K562 (cell line): ENCODE data around the gene ARHGAP30. TPM values are rescaled to one million over a fixed set of nuclear protein-coding genes. Genes with fewer than 3 reads are reported as not detected.

Experiments
- CCAR2 ChIP-seq: fragments of 200-400 bp; formaldehyde crosslinking; IDR thresholded peaks from 2 replicates; pipeline ENCODE4 v1.6.1; 2017; ENCODE audit warnings: mild to moderate bottlenecking, low read depth, low read length
- DMBX1 ChIP-seq: fragments of 250-450 bp; sonication (Bioruptor Pico); IDR thresholded peaks from 2 replicates; pipeline ENCODE4 v1.8.0; 2022; ENCODE audit warnings: inconsistent platforms, mild to moderate bottlenecking, moderate library complexity, borderline replicate concordance
- JUND ChIP-seq, 2 experiments: IDR thresholded peaks; 2 replicates in 1 of 2; 3 replicates in 1 of 2; pipeline ENCODE4 v1.6.1; 2011; ENCODE audit warnings: borderline replicate concordance in 2 of 2, low read depth in 2 of 2, low read length in 2 of 2, improper control_type of control experiment in 1 of 2, missing biosample characterization in 1 of 2, missing genetic modification characterization in 1 of 2, missing genetic modification reagents in 1 of 2
- KDM1A ChIP-seq, 2 experiments: fragments of 450-650 bp; IDR thresholded peaks; 2 replicates each; pipeline ENCODE4 v1.6.1; 2016; ENCODE audit warnings: mild to moderate bottlenecking in 2 of 2
- NCOA1 ChIP-seq: fragments of 450-650 bp; IDR thresholded peaks from 2 replicates; pipeline ENCODE4 v1.6.1; 2016; ENCODE audit warnings: low read depth
- NR2C1 ChIP-seq, 2 experiments: fragments of 450-650 bp; IDR thresholded peaks; 2 replicates each; pipeline ENCODE4 v1.6.1; 2017; ENCODE audit warnings: mild to moderate bottlenecking in 2 of 2, antibody characterized with exemption in 1 of 2, inconsistent platforms in 1 of 2, missing compliant biosample characterization in 1 of 2, missing genetic modification characterization in 1 of 2
- RB1 ChIP-seq: fragments of 450-650 bp; IDR thresholded peaks from 2 replicates; pipeline ENCODE4 v1.6.1; 2017; ENCODE audit warnings: low read depth, mild to moderate bottlenecking
- SP1 ChIP-seq: sonication (generic); formaldehyde crosslinking; IDR thresholded peaks from 2 replicates; pipeline ENCODE4 v1.8.1; 2022; ENCODE audit warnings: mild to moderate bottlenecking, missing genetic modification reagents
- SPI1 ChIP-seq: IDR thresholded peaks from 2 replicates; pipeline ENCODE4 v1.6.1; 2011; ENCODE audit warnings: low read depth, low read length, control low read depth, borderline replicate concordance
- TCF7L2 ChIP-seq: fragments of 150-350 bp; IDR thresholded peaks from 2 replicates; pipeline ENCODE4 v1.6.1; 2016; ENCODE audit warnings: low read depth, mild to moderate bottlenecking, low read length, moderate library complexity
- XRCC4 ChIP-seq: IDR thresholded peaks from one replicate; pipeline ENCODE4 v1.6.1; 2011; ENCODE audit not compliant: insufficient read depth, insufficient read length; ENCODE audit errors: extremely low read depth
- ZBTB33 ChIP-seq: sonication (generic); formaldehyde crosslinking; IDR thresholded peaks from 2 replicates; pipeline ENCODE4 v1.8.1; 2023; ENCODE audit warnings: mild to moderate bottlenecking, missing genetic modification reagents
- ZNF175 ChIP-seq: fragments of 200-800 bp; sonication (Bioruptor generic); IDR thresholded peaks from 2 replicates; pipeline ENCODE4 v1.6.1; 2016; ENCODE audit warnings: low read depth, mild to moderate bottlenecking, missing genetic modification characterization, missing compliant biosample characterization
- ZNF41 ChIP-seq: fragments of 250-450 bp; sonication (Bioruptor Pico); conservative IDR thresholded peaks from 2 replicates; pipeline ENCODE4 v1.4.0; 2020; ENCODE audit warnings: mild to moderate bottlenecking
- ZNF449 ChIP-seq: fragments of 250-450 bp; sonication (Bioruptor Pico); IDR thresholded peaks from 2 replicates; pipeline ENCODE4 v1.8.0; 2022; ENCODE audit warnings: moderate library complexity, mild to moderate bottlenecking, inconsistent platforms
- polyA plus RNA-seq, 8 experiments: library from polyadenylated mRNA; depleted of rRNA in 4 of 8; stranded (reverse) in 5 of 8; unstranded in 3 of 8; fragments of >200 nt; fragmentation: Nextera tagmentation in 2 of 8; fragmentation: Illumina TruSeq in 1 of 8; extraction: Ambion mirVana in 2 of 8; extraction: Trizol in 1 of 8; gene quantifications; 2 replicates each; pipeline versions ENCODE4 v1.2.1 to v1.2.3, GENCODE V29; 2011 to 2014; ENCODE audit warnings: inconsistent platforms in 1 of 8, missing spikeins in 1 of 8
- total RNA-seq, 7 experiments: library from RNA; depleted of rRNA in 6 of 7; stranded (reverse); fragments of >200 nt in 6 of 7; fragmentation: Illumina TruSeq in 2 of 7; extraction: Trizol in 2 of 7; gene quantifications; 2 replicates each; pipeline versions ENCODE4 v1.2.1 to v1.2.3, GENCODE V29; 2011 to 2021; ENCODE audit warnings: low replicate concordance in 1 of 7
- TF ChIP-seq, protein P1 (sequence below): sonication (generic); formaldehyde crosslinking; IDR thresholded peaks from 2 replicates; pipeline ENCODE4 v1.8.1; 2022; ENCODE audit warnings: missing genetic modification reagents
- TF ChIP-seq, protein P2 (sequence below): fragments of 250-450 bp; sonication (Bioruptor Pico); IDR thresholded peaks from 2 replicates; pipeline ENCODE4 v1.4.0; 2020; ENCODE audit warnings: mild to moderate bottlenecking, moderate library complexity, borderline replicate concordance
- TF ChIP-seq, protein P3 (sequence below): sonication (generic); formaldehyde crosslinking; IDR thresholded peaks from 2 replicates; pipeline ENCODE4 v1.8.0; 2023; ENCODE audit warnings: mild to moderate bottlenecking, missing genetic modification reagents

Gene ARHGAP30
- total and polyA plus RNA-seq, 9 of the 15 experiments (the other 6 are each of a cell fraction or from before 2014, with no cell fraction given), result 0.01 to 0.73 (median 0.12) TPM

GRCh38 chr1:161008869-161009510, 60.7 kb downstream of the ARHGAP30 start (continued):
- TF ChIP-seq, protein P1, sequence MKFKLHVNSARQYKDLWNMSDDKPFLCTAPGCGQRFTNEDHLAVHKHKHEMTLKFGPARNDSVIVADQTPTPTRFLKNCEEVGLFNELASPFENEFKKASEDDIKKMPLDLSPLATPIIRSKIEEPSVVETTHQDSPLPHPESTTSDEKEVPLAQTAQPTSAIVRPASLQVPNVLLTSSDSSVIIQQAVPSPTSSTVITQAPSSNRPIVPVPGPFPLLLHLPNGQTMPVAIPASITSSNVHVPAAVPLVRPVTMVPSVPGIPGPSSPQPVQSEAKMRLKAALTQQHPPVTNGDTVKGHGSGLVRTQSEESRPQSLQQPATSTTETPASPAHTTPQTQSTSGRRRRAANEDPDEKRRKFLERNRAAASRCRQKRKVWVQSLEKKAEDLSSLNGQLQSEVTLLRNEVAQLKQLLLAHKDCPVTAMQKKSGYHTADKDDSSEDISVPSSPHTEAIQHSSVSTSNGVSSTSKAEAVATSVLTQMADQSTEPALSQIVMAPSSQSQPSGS (CRISPR knock-in tag), result no peak
- TF ChIP-seq ZBTB33 (CRISPR knock-in tag) (no peak), SP1 (CRISPR knock-in tag) (no peak), TCF7L2 (no peak), ZNF41 (CRISPR knock-in tag) (no peak), JUND (IDR thresholded peaks at IDR 0.05; ENCODE audit: borderline replicate concordance, low read depth, low read length) (no peak), JUND (tag; IDR thresholded peaks at IDR 0.05; ENCODE audit: borderline replicate concordance, low read depth, low read length) (peak; percentile 9; the same call in 1 of the 3 replicates), ZNF175 (CRISPR knock-in tag) (no peak), SPI1 (no peak), CCAR2 (no peak), KDM1A (IDR thresholded peaks at IDR 0.05) (no peak), NR2C1 (IDR thresholded peaks at IDR 0.05) (no peak), NR2C1 (tag; IDR thresholded peaks at IDR 0.05) (no peak), ZNF449 (CRISPR knock-in tag) (no peak), XRCC4 (no peak), RB1 (no peak), DMBX1 (CRISPR knock-in tag) (no peak), NCOA1 (no peak)
- TF ChIP-seq, protein P2, sequence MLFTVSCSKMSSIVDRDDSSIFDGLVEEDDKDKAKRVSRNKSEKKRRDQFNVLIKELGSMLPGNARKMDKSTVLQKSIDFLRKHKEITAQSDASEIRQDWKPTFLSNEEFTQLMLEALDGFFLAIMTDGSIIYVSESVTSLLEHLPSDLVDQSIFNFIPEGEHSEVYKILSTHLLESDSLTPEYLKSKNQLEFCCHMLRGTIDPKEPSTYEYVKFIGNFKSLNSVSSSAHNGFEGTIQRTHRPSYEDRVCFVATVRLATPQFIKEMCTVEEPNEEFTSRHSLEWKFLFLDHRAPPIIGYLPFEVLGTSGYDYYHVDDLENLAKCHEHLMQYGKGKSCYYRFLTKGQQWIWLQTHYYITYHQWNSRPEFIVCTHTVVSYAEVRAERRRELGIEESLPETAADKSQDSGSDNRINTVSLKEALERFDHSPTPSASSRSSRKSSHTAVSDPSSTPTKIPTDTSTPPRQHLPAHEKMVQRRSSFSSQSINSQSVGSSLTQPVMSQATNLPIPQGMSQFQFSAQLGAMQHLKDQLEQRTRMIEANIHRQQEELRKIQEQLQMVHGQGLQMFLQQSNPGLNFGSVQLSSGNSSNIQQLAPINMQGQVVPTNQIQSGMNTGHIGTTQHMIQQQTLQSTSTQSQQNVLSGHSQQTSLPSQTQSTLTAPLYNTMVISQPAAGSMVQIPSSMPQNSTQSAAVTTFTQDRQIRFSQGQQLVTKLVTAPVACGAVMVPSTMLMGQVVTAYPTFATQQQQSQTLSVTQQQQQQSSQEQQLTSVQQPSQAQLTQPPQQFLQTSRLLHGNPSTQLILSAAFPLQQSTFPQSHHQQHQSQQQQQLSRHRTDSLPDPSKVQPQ (CRISPR knock-in tag), result no peak
- TF ChIP-seq, protein P3, sequence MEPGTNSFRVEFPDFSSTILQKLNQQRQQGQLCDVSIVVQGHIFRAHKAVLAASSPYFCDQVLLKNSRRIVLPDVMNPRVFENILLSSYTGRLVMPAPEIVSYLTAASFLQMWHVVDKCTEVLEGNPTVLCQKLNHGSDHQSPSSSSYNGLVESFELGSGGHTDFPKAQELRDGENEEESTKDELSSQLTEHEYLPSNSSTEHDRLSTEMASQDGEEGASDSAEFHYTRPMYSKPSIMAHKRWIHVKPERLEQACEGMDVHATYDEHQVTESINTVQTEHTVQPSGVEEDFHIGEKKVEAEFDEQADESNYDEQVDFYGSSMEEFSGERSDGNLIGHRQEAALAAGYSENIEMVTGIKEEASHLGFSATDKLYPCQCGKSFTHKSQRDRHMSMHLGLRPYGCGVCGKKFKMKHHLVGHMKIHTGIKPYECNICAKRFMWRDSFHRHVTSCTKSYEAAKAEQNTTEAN (CRISPR knock-in tag), result no peak
